ENCODE data around the gene CADPS.

- TF ChIP-seq CTCF (IDR thresholded peaks at IDR 0.05) = no peak
- TF ChIP-seq ZFX (IDR thresholded peaks at IDR 0.05; ENCODE audit: borderline replicate concordance) = no peak
Observed at GRCh38 chr3:62718011-62718410, 157.2 kb downstream of the CADPS start.

All from 22Rv1 (cell line).